Muscle layer of colon (tissue), 2 donors: ENCODE measurements around the gene MED13.

Experiments
- H3K27ac ChIP-seq: one replicate; pipeline ENCODE4 v1.7.0; 2013; ENCODE audit warnings: low read depth, mild to moderate bottlenecking, low read length, moderate library complexity
- H3K27me3 ChIP-seq, 2 donors: one replicate each; pipeline ENCODE4 v1.7.0; 2013; ENCODE audit warnings: low read length in 2 of 2, mild to moderate bottlenecking in 2 of 2; ENCODE audit not compliant: insufficient read depth in 2 of 2, control insufficient read depth in 1 of 2
- H3K36me3 ChIP-seq: one replicate; pipeline ENCODE4 v1.7.0; 2013; ENCODE audit warnings: mild to moderate bottlenecking, low read length; ENCODE audit not compliant: insufficient read depth
- H3K4me1 ChIP-seq: one replicate; pipeline ENCODE4 v1.7.0; 2013; ENCODE audit warnings: mild to moderate bottlenecking, low read length; ENCODE audit not compliant: insufficient read depth
- H3K4me3 ChIP-seq, 2 donors: one replicate each; pipeline ENCODE4 v1.7.0; 2013; ENCODE audit warnings: low read length in 2 of 2, low read depth in 1 of 2, mild to moderate bottlenecking in 1 of 2, moderate library complexity in 1 of 2
- H3K9ac ChIP-seq: one replicate; pipeline ENCODE4 v1.7.0; 2013; ENCODE audit warnings: low read length
- H3K9me3 ChIP-seq: one replicate; pipeline ENCODE4 v1.7.0; 2013; ENCODE audit warnings: mild to moderate bottlenecking, low read length
- donor health status: abdominal sarcoma.
- donor health status: Adenocarcinoma of cecum.

Gene MED13

DNA sequence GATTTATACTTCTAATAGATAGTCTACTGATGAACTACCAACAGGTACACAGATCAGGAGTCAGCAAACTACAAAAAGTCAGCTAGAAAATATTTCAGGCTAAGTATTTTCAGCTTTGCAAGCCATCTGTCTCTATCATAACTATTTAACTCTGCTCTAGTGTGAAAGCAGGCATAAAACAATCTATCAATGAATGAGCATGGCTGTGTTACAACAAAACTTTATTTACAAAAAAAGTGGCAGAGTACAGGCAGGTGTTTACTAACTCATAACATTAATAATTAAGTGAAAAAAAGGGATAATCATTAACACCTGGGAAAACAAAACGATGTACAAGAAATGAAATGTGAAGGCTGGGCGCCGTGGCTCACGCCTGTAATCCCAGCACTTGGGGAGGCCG, 15.8 kb downstream of the MED13 start:
- Histone ChIP-seq H3K9me3 (no peaks in the 10 kb centered on the region), H3K4me3 (no peak overlapping the region), H3K4me1 (no peaks in the 10 kb centered on the region), H3K27ac (no peak overlapping the region), H3K9ac (no peak overlapping the region), H3K27me3 (no peaks in the 10 kb centered on the region), H3K36me3 (peaks cover 28% of the 10 kb centered on the region)

- H3K27me3 ChIP-seq: no peaks in the 10 kb centered on the region
- H3K4me3 ChIP-seq: no peak overlapping the region
- H3K27ac ChIP-seq: no peak overlapping the region
- no peaks in the 10 kb centered on the region for H3K4me1 ChIP-seq
- no peak overlapping the region for H3K9ac ChIP-seq
- H3K36me3 ChIP-seq: peaks cover 28% of the 10 kb centered on the region
- H3K9me3 ChIP-seq: no peaks in the 10 kb centered on the region
Measured at GRCh38 chr17:62048262-62048661, 16.8 kb downstream of the MED13 start.

- no peaks in the 10 kb centered on the region for H3K9me3 ChIP-seq
- no peaks in the 10 kb centered on the region for H3K4me1 ChIP-seq
- H3K27me3 ChIP-seq: no peaks in the 10 kb centered on the region
- H3K9ac ChIP-seq: no peak overlapping the region
- peaks cover 20% of the 10 kb centered on the region for H3K36me3 ChIP-seq
- no peak overlapping the region for H3K4me3 ChIP-seq
- no peak overlapping the region for H3K27ac ChIP-seq
Measured at GRCh38 chr17:62045517-62045916, 19.6 kb downstream of the MED13 start.

- no peaks in the 10 kb centered on the region for H3K4me1 ChIP-seq
- no peak overlapping the region for H3K9ac ChIP-seq
- no peak overlapping the region for H3K4me3 ChIP-seq
- no peaks in the 10 kb centered on the region for H3K27me3 ChIP-seq
- no peak overlapping the region for H3K27ac ChIP-seq
- H3K9me3 ChIP-seq: no peaks in the 10 kb centered on the region
- peaks cover 20% of the 10 kb centered on the region for H3K36me3 ChIP-seq
Measured at GRCh38 chr17:62045109-62045508, 20.0 kb downstream of the MED13 start.

- Histone ChIP-seq H3K4me3 (no peak overlapping the region), H3K9me3 (no peaks in the 10 kb centered on the region), H3K27me3 (no peaks in the 10 kb centered on the region), H3K36me3 (peaks cover 18% of the 10 kb centered on the region), H3K4me1 (no peaks in the 10 kb centered on the region), H3K27ac (no peak overlapping the region), H3K9ac (no peak overlapping the region)
Measured at GRCh38 chr17:62043602-62044001, 21.5 kb downstream of the MED13 start.

GRCh38 chr17:62043140-62043539, 21.9 kb downstream of the MED13 start:
- Histone ChIP-seq H3K9ac (no peak overlapping the region), H3K27me3 (no peaks in the 10 kb centered on the region), H3K4me3 (no peak overlapping the region), H3K27ac (no peak overlapping the region), H3K36me3 (peaks cover 14% of the 10 kb centered on the region), H3K9me3 (no peaks in the 10 kb centered on the region), H3K4me1 (no peaks in the 10 kb centered on the region)

DNA sequence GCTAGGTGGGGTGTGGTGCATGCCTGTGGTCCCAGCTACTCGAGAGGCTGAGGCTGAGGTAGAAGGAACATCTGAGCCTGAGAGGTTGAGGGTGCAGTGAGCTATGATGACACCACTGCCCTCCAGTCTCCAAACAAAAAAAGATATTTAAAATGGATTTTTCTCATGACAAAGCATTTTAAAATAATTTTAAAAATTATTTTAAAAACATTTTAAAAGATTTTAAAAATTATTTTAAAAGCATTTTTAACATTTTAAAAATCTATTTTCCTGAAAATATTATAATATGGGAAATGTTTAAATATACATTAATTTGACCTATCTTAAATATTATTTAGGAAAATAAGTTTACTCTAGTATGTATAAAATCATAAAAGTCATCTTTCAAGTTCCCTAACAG, 26.8 kb downstream of the MED13 start:
- H3K36me3 ChIP-seq: peaks cover 7% of the 10 kb centered on the region
- H3K27me3 ChIP-seq: no peaks in the 10 kb centered on the region
- H3K9ac ChIP-seq: no peak overlapping the region
- no peak overlapping the region for H3K27ac ChIP-seq
- no peaks in the 10 kb centered on the region for H3K9me3 ChIP-seq
- H3K4me1 ChIP-seq: no peaks in the 10 kb centered on the region
- no peak overlapping the region for H3K4me3 ChIP-seq

DNA sequence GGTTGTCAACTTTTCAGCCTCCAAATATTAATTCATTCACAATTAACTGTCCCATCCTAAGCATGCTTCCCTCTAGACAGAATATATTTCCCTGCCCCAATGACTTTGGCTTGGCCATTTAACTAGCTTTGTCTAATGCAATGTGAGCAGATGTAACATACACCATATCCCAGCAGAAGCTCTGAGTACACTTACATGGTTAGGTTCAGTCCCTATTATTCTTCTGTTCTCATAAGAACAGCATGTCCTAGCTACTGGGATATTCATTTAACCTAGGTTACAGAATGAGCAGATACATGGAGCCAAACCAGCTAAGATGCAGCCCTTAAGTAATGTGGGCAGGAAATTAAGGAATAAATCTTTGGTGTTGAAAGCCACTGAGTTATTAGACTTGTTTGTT, 31.8 kb downstream of the MED13 start:
- Histone ChIP-seq H3K9ac (no peak overlapping the region), H3K4me1 (no peaks in the 10 kb centered on the region), H3K27ac (no peak overlapping the region), H3K36me3 (peaks cover 48% of the 10 kb centered on the region), H3K9me3 (no peaks in the 10 kb centered on the region), H3K4me3 (no peak overlapping the region), H3K27me3 (no peaks in the 10 kb centered on the region)

- H3K27me3 ChIP-seq: no peaks in the 10 kb centered on the region
- H3K4me3 ChIP-seq: no peak overlapping the region
- H3K9me3 ChIP-seq: no peaks in the 10 kb centered on the region
- H3K36me3 ChIP-seq: peaks cover 55% of the 10 kb centered on the region
- H3K27ac ChIP-seq: no peak overlapping the region
- no peak overlapping the region for H3K9ac ChIP-seq
- H3K4me1 ChIP-seq: no peaks in the 10 kb centered on the region
Measured at GRCh38 chr17:62032480-62032879, 32.6 kb downstream of the MED13 start.

DNA sequence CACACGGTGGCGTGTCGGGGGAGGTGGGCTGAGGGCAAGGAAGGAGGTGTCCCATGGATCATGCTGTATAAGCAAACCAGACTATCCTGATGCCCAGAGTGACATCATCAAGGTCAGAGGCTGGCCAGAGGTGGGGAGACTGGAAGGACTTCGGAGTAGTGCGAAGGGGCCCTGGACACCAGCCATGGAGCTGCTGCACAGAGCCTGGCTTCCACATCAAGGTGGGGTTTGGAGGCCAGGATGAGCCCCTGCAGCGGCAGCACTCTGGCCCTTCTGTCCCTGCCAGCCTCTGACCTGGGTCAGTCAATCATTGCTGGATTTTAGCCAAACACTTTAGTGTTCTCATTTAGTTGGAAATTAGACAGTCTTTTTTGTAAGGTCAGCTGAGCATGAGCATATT, 34.8 kb downstream of the MED13 start:
- Histone ChIP-seq H3K9me3 (no peaks in the 10 kb centered on the region), H3K9ac (no peak overlapping the region), H3K27ac (no peak overlapping the region), H3K27me3 (no peaks in the 10 kb centered on the region), H3K36me3 (peaks cover 70% of the 10 kb centered on the region), H3K4me1 (peaks cover 4% of the 10 kb centered on the region), H3K4me3 (no peak overlapping the region)

DNA sequence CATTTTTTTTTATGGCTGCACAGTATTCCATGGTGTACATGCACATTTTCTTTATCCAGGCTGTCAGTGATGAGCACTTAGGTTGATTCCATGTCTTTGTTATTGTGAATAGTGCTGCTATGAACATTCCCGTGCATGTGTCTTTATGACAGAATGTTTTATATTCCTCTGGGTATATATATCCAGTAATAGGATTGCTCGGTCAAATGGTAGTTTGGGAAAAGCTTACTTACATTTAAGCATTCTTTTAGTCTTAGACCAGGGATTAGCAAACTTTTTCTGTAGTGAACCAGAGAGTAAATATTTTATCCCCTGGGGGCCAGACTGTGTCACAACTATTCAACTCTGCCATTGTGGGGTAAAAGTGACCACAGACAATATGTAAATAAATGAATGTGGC, 40.2 kb downstream of the MED13 start:
- H3K9ac ChIP-seq: no peak overlapping the region
- no peaks in the 10 kb centered on the region for H3K9me3 ChIP-seq
- peaks cover 4% of the 10 kb centered on the region for H3K4me1 ChIP-seq
- peaks cover 61% of the 10 kb centered on the region for H3K36me3 ChIP-seq
- H3K27me3 ChIP-seq: no peaks in the 10 kb centered on the region
- H3K4me3 ChIP-seq: no peak overlapping the region
- no peak overlapping the region for H3K27ac ChIP-seq

DNA sequence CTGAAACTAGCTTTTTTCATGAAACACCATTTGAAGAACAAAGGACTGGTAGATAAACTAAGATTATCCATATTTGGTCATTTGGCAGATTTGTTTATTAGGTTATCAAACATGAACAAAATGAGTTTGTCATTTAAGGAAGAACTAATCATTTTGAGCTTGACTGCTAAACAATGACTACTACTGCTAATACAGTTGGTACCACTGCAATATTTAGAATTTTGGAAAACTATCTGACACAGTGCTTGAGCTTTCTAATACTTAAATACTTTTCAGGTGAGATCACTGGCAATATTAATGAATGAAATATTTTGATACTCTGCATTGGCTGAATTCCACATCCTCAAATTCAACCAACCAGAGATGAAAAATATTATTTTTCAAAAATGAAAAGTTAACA, 47.2 kb downstream of the MED13 start:
- Histone ChIP-seq H3K27me3 (no peaks in the 10 kb centered on the region), H3K9me3 (no peaks in the 10 kb centered on the region), H3K9ac (no peak overlapping the region), H3K4me3 (no peak overlapping the region), H3K36me3 (peaks cover 6% of the 10 kb centered on the region), H3K4me1 (no peaks in the 10 kb centered on the region), H3K27ac (no peak overlapping the region)
